ENCODE results near the gene HOXD3. TPM values are rescaled to one million over a fixed set of nuclear protein-coding genes. Genes with fewer than 3 reads are reported as not detected.

Gene HOXD3
- total RNA-seq, 1 donor from 2014 or later: not detected

GRCh38 chr2:176123411-176124109 lies 33.5 kb upstream of the HOXD3 start:
- intact Hi-C loops (cut with micrococcal nuclease): no loop called here
- H3K36me3 ChIP-seq: no peaks in the 10 kb centered on the region
- H3K4me3 ChIP-seq: peak overlapping the region; percentile 61
- H3K9me3 ChIP-seq (replicated peaks): no peaks in the 10 kb centered on the region
- peaks cover 26% of the 10 kb centered on the region for H3K4me1 ChIP-seq
- DNase-seq: no peak
- TF ChIP-seq CTCF (IDR thresholded peaks at IDR 0.05; ENCODE audit: borderline replicate concordance): no peak
- peaks cover 99% of the 10 kb centered on the region for H3K27me3 ChIP-seq (ENCODE audit: low read depth)
- H3K27ac ChIP-seq (replicated peaks): no peak overlapping the region

- H3K27me3 ChIP-seq (ENCODE audit: low read depth): peaks cover 99% of the 10 kb centered on the region
- peaks cover 34% of the 10 kb centered on the region for H3K4me1 ChIP-seq
- H3K9me3 ChIP-seq (replicated peaks): no peaks in the 10 kb centered on the region
- intact Hi-C loops (cut with micrococcal nuclease): no loop called here
- no peak for DNase-seq
- no peaks in the 10 kb centered on the region for H3K36me3 ChIP-seq
- no peak overlapping the region for H3K27ac ChIP-seq (replicated peaks)
- TF ChIP-seq CTCF (IDR thresholded peaks at IDR 0.05; ENCODE audit: borderline replicate concordance): no peak
- H3K4me3 ChIP-seq: peak overlapping the region; percentile 61
Measured at GRCh38 chr2:176124110-176124946, 32.8 kb upstream of the HOXD3 start.

GRCh38 chr2:176124947-176125771 lies 31.9 kb upstream of the HOXD3 start:
- Histone ChIP-seq H3K27ac (replicated peaks) (no peak overlapping the region), H3K4me3 (no peak overlapping the region), H3K36me3 (no peaks in the 10 kb centered on the region), H3K9me3 (replicated peaks) (no peaks in the 10 kb centered on the region), H3K27me3 (ENCODE audit: low read depth) (peaks cover 99% of the 10 kb centered on the region), H3K4me1 (peaks cover 39% of the 10 kb centered on the region)
- intact Hi-C loops (cut with micrococcal nuclease): no loop called here
- no peak for TF ChIP-seq CTCF (IDR thresholded peaks at IDR 0.05; ENCODE audit: borderline replicate concordance)
- no peak for DNase-seq

- no peak for TF ChIP-seq CTCF (IDR thresholded peaks at IDR 0.05; ENCODE audit: borderline replicate concordance)
- peaks cover 45% of the 10 kb centered on the region for H3K4me1 ChIP-seq
- no peak overlapping the region for H3K27ac ChIP-seq (replicated peaks)
- intact Hi-C loops (cut with micrococcal nuclease): no loop called here
- H3K27me3 ChIP-seq (ENCODE audit: low read depth): peaks cover 99% of the 10 kb centered on the region
- DNase-seq: no peak
- no peaks in the 10 kb centered on the region for H3K36me3 ChIP-seq
- H3K4me3 ChIP-seq: no peak overlapping the region
- H3K9me3 ChIP-seq (replicated peaks): no peaks in the 10 kb centered on the region
Measured at GRCh38 chr2:176125772-176126054, 31.4 kb upstream of the HOXD3 start.

GRCh38 chr2:176126929-176127773 lies 30.0 kb upstream of the HOXD3 start:
- DNase-seq: peak; percentile 55
- Histone ChIP-seq H3K4me1 (peaks cover 44% of the 10 kb centered on the region), H3K27me3 (ENCODE audit: low read depth) (peaks cover 99% of the 10 kb centered on the region), H3K36me3 (no peaks in the 10 kb centered on the region), H3K9me3 (replicated peaks) (no peaks in the 10 kb centered on the region), H3K4me3 (no peak overlapping the region), H3K27ac (replicated peaks) (no peak overlapping the region)
- intact Hi-C loops (cut with micrococcal nuclease): no loop called here
- TF ChIP-seq CTCF (IDR thresholded peaks at IDR 0.05; ENCODE audit: borderline replicate concordance): peak; percentile 92

Measured in left ventricle myocardium inferior (tissue), 1 donor.